ENCODE data around the gene IFNK.

Gene IFNK

DNA sequence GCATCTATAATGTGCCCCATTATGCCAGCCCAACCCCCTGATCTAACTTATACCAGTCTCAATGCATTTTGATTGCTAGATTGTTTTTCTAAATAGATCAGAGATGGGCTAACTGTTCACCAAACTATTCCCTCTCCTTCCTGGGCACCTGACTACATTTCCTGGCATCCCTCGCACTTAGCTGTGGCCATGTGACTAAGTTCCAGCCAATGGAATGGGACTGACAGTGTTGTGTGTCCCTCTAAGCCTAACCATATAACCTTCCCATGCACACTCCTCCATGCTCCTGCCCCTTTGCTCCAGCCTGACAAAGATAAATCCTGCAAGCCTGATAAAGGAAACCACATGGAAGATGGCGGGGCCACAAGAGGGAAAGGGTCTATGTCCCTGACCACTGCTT lies 12.3 kb upstream of the IFNK start:
- H3K4me3 ChIP-seq (ENCODE audit: low read length), result no peak overlapping the region
- no peak for DNase-seq (ENCODE audit: low read depth)
- TF ChIP-seq, protein P1, sequence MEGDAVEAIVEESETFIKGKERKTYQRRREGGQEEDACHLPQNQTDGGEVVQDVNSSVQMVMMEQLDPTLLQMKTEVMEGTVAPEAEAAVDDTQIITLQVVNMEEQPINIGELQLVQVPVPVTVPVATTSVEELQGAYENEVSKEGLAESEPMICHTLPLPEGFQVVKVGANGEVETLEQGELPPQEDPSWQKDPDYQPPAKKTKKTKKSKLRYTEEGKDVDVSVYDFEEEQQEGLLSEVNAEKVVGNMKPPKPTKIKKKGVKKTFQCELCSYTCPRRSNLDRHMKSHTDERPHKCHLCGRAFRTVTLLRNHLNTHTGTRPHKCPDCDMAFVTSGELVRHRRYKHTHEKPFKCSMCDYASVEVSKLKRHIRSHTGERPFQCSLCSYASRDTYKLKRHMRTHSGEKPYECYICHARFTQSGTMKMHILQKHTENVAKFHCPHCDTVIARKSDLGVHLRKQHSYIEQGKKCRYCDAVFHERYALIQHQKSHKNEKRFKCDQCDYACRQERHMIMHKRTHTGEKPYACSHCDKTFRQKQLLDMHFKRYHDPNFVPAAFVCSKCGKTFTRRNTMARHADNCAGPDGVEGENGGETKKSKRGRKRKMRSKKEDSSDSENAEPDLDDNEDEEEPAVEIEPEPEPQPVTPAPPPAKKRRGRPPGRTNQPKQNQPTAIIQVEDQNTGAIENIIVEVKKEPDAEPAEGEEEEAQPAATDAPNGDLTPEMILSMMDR (conservative IDR thresholded peaks at IDR 0.05; ENCODE audit: low read depth, low read length), result no peak

GRCh38 chr9:27514551-27514950 lies 9.5 kb upstream of the IFNK start:
- DNase-seq (ENCODE audit: low read depth), result no peak
- no peak overlapping the region for H3K4me3 ChIP-seq (ENCODE audit: low read length)
- TF ChIP-seq, protein P1 (conservative IDR thresholded peaks at IDR 0.05; ENCODE audit: low read depth, low read length), result no peak

DNA sequence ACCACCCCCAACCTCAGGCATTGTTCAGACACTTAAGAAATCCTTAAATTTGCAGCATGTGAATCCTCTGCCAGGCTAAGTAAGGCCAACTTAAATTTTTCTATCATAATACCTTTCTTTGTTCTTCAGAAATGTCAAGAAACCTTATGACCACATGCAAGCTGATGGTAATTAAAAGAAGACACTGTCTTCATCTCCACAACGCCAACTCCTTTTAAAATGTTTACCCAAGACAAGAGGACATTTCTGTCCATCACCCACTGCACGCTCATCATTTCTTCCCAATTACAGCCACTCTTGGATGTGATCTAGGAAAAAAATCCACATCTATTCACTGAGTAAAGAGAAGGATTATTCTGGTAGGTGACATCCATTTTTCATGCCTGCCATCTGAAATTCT lies 6.1 kb upstream of the IFNK start:
- TF ChIP-seq, protein P1 (conservative IDR thresholded peaks at IDR 0.05; ENCODE audit: low read depth, low read length), result no peak
- DNase-seq (ENCODE audit: low read depth), result no peak

GRCh38 chr9:27518809-27519208 lies 5.3 kb upstream of the IFNK start:
- H3K4me3 ChIP-seq (ENCODE audit: low read length), result no peak overlapping the region
- DNase-seq (ENCODE audit: low read depth), result no peak
- TF ChIP-seq, protein P1 (conservative IDR thresholded peaks at IDR 0.05; ENCODE audit: low read depth, low read length), result no peak

More for the DNA sequence above, 6.1 kb upstream of the IFNK start:
- no peak overlapping the region for H3K4me3 ChIP-seq (ENCODE audit: low read length)

DNA sequence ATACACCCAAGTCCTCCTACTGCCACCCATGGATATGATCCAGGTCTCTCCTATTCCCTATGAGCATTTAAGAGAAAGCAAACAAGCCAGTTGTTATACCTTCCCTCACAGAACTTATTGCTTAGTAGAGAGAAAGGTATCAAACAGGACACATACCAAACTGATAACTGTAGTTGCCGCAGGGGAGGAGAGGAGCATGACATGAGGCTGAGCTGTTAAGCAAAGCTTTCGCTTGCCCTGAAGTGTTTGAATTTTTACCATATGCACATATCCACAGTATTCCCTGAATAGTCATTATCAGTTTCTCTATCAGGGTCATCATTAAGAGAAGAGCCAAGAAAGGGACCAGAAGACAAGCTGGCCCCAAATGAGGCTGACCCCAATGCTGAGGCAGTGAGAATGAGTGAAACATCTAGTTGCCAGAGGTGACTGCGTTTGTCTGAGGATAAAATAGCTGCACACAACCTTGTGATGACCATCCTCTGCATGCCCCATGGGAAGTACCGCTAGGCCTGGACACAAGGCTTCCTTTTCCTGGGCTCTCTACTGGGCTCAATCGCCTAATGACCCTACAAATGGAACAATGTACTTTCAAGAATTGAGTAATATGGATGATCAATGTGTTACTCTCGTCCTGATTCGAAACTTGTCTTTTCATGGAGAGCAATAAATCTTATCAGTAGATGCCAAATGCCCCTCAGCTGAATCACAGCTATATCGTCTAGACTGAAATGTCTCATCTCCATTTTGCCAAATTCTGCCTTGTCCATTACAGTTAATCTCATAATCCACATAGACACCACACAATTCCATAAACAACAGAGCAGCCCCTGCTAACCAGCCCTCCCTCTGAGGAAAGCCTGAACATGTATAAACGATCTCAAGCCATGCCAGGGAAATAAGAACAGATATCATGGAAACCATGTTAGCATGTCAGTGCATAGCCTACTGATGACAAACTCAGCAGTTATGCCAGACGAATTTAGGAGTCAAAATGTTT lies 4.3 kb upstream of the IFNK start:
- no peak overlapping the region for H3K4me3 ChIP-seq (ENCODE audit: low read length)
- TF ChIP-seq, protein P1 (conservative IDR thresholded peaks at IDR 0.05; ENCODE audit: low read depth, low read length), result no peak
- no peak for DNase-seq (ENCODE audit: low read depth)

- no peak for DNase-seq (ENCODE audit: low read depth)
- TF ChIP-seq, protein P1 (conservative IDR thresholded peaks at IDR 0.05; ENCODE audit: low read depth, low read length), result no peak
- H3K4me3 ChIP-seq (ENCODE audit: low read length), result no peak overlapping the region
Observed at GRCh38 chr9:27520986-27521385, 3.1 kb upstream of the IFNK start.

DNA sequence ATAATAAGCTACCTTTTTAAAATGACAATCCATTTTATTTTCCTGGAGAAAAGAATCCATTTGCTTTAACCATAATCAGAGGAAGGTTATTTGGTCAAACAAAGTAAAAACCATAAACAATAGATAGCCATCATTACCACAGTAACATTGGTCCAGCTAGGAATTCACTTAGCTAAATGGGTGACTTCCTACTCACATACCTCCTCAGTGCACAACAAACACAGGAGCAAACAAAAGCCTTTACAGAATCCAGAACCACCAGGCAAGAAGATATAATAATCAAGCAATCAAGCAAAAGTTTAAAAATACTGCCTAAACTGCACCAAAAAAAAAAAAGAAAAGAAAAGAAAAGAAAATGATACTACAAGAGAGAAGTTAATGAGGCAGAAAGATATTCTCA lies 949 bp upstream of the IFNK start:
- DNase-seq (ENCODE audit: low read depth), result no peak
- H3K4me3 ChIP-seq (ENCODE audit: low read length), result no peak overlapping the region
- TF ChIP-seq, protein P1 (conservative IDR thresholded peaks at IDR 0.05; ENCODE audit: low read depth, low read length), result no peak
